Measurements from ENCODE around the gene ARHGAP44. TPM values are rescaled to one million over a fixed set of nuclear protein-coding genes. Genes with fewer than 3 reads are reported as not detected.

The ARHGAP44 gene
- 10 to 100 TPM in 1 of 8 experiments, 1 to 10 TPM in 6, under 1 TPM in 1; 0.76 to 19.1 (median 6.2) TPM for total RNA-seq

- Histone ChIP-seq H3K4me1 (replicated peaks in 1 of 2) (peaks cover 4 to 5% of the 10 kb centered on the region in 2 donors), H3K27ac (peak within 1 kb of the TSS; percentile 54 to 69), H3K4me3 (peak within 1 kb of the TSS; percentile 68 to 99 (median 96))
- WGBS, 10 experiments, result 0 to 10% (median 3%) methylated on average over 4 to 21 of the region's 86 CpGs; no CpG with 5 or more reads in 5 of the 10 experiments
- ATAC-seq (replicated peaks in 6 of 8), result peak; percentile 96 to 98 (median 97)
- in situ Hi-C loops (cut with MboI; ENCODE audit: low pct_unique_long_range_greater_than_20kb in 2 of 9, low sequenced_read_pairs in 9 of 9, unreplicated experiment in 9 of 9), result no loop called here
Observed at GRCh38 chr17:12789481-12790248, at the start of gene ARHGAP44. TSS of gene ARHGAP44 (plus strand) at chr17:12789498. CDS start at chr17:12789839, 341 bp downstream.

GRCh38 chr17:12739500-12739899, 49.8 kb upstream of the ARHGAP44 start:
- no peak overlapping the region for H3K4me3 ChIP-seq
- peaks cover 0 to 4% of the 10 kb centered on the region in 2 donors for H3K4me1 ChIP-seq (replicated peaks in 1 of 2)
- 17 to 100% (median 67%) methylated on average over 1 to 4 of the region's 4 CpGs; no CpG with 5 or more reads in 1 of the 10 experiments for WGBS, 10 experiments
- H3K27ac ChIP-seq, result no peak overlapping the region
- in situ Hi-C loops (cut with MboI; ENCODE audit: low pct_unique_long_range_greater_than_20kb in 2 of 9, low sequenced_read_pairs in 9 of 9, unreplicated experiment in 9 of 9), result no loop called here
- no peak for ATAC-seq (replicated peaks in 6 of 8)

- Histone ChIP-seq H3K27ac (no peak overlapping the region), H3K4me3 (no peak overlapping the region), H3K4me1 (replicated peaks in 1 of 2) (peaks cover 0 to 4% of the 10 kb centered on the region in 2 donors)
- no peak for ATAC-seq (replicated peaks in 6 of 8)
- 22 to 100% (median 69%) methylated on average over 1 to 3 of the region's 3 CpGs for WGBS, 10 experiments
- in situ Hi-C loops (cut with MboI; ENCODE audit: low pct_unique_long_range_greater_than_20kb in 2 of 9, low sequenced_read_pairs in 9 of 9, unreplicated experiment in 9 of 9), result no loop called here
Observed at GRCh38 chr17:12743046-12743445, 46.3 kb upstream of the ARHGAP44 start.

GRCh38 chr17:12744298-12744697, 45.0 kb upstream of the ARHGAP44 start:
- Histone ChIP-seq H3K27ac (no peak overlapping the region), H3K4me3 (no peak overlapping the region), H3K4me1 (replicated peaks in 1 of 2) (peaks cover 0 to 4% of the 10 kb centered on the region in 2 donors)
- in situ Hi-C loops (cut with MboI; ENCODE audit: low pct_unique_long_range_greater_than_20kb in 2 of 9, low sequenced_read_pairs in 9 of 9, unreplicated experiment in 9 of 9), result no loop called here
- WGBS, 10 experiments, result 20 to 100% (median 79%) methylated on average over 1 to 5 of the region's 5 CpGs; no CpG with 5 or more reads in 3 of the 10 experiments
- no peak for ATAC-seq (replicated peaks in 6 of 8)

- no peak overlapping the region for H3K4me3 ChIP-seq
- in situ Hi-C loops (cut with MboI; ENCODE audit: low pct_unique_long_range_greater_than_20kb in 2 of 9, low sequenced_read_pairs in 9 of 9, unreplicated experiment in 9 of 9), result no loop called here
- H3K27ac ChIP-seq, result no peak overlapping the region
- 80 to 100% (median 100%) methylated on average over 1 of the region's 1 CpG; no CpG with 5 or more reads in 6 of the 10 experiments for WGBS, 10 experiments
- peaks cover 0 to 4% of the 10 kb centered on the region in 2 donors for H3K4me1 ChIP-seq (replicated peaks in 1 of 2)
- ATAC-seq (replicated peaks in 6 of 8), result no peak
Observed at GRCh38 chr17:12744786-12745185, 44.5 kb upstream of the ARHGAP44 start.

- WGBS, 10 experiments, result 84 to 100% (median 91%) methylated on average over 1 to 7 of the region's 7 CpGs; no CpG with 5 or more reads in 2 of the 10 experiments
- Histone ChIP-seq H3K4me3 (no peak overlapping the region), H3K27ac (no peak overlapping the region), H3K4me1 (replicated peaks in 1 of 2) (peaks cover 0 to 4% of the 10 kb centered on the region in 2 donors)
- in situ Hi-C loops (cut with MboI; ENCODE audit: low pct_unique_long_range_greater_than_20kb in 2 of 9, low sequenced_read_pairs in 9 of 9, unreplicated experiment in 9 of 9), result no loop called here
- no peak for ATAC-seq (replicated peaks in 6 of 8)
Observed at GRCh38 chr17:12745486-12745885, 43.8 kb upstream of the ARHGAP44 start.

GRCh38 chr17:12756786-12757185, 32.5 kb upstream of the ARHGAP44 start:
- no peak overlapping the region for H3K27ac ChIP-seq
- in situ Hi-C loops (cut with MboI; ENCODE audit: low pct_unique_long_range_greater_than_20kb in 2 of 9, low sequenced_read_pairs in 9 of 9, unreplicated experiment in 9 of 9), result no loop called here
- ATAC-seq (replicated peaks in 6 of 8), result no peak
- H3K4me1 ChIP-seq (replicated peaks in 1 of 2), result no peaks in the 10 kb centered on the region
- no peak overlapping the region for H3K4me3 ChIP-seq

GRCh38 chr17:12759090-12759489, 30.2 kb upstream of the ARHGAP44 start:
- Histone ChIP-seq H3K4me3 (no peak overlapping the region), H3K27ac (no peak overlapping the region), H3K4me1 (replicated peaks in 1 of 2) (no peaks in the 10 kb centered on the region)
- ATAC-seq (replicated peaks in 6 of 8), result no peak
- in situ Hi-C loops (cut with MboI; ENCODE audit: low pct_unique_long_range_greater_than_20kb in 2 of 9, low sequenced_read_pairs in 9 of 9, unreplicated experiment in 9 of 9), result no loop called here
- 40 to 100% (median 100%) methylated on average over 1 to 2 of the region's 2 CpGs; no CpG with 5 or more reads in 1 of the 10 experiments for WGBS, 10 experiments

- in situ Hi-C loops (cut with MboI; ENCODE audit: low pct_unique_long_range_greater_than_20kb in 2 of 9, low sequenced_read_pairs in 9 of 9, unreplicated experiment in 9 of 9), result no loop called here
- Histone ChIP-seq H3K27ac (no peak overlapping the region), H3K4me3 (no peak overlapping the region), H3K4me1 (replicated peaks in 1 of 2) (peaks cover 0 to 4% of the 10 kb centered on the region in 2 donors)
- 0 to 81% (median 43%) methylated on average over 1 to 6 of the region's 6 CpGs; no CpG with 5 or more reads in 3 of the 10 experiments for WGBS, 10 experiments
- ATAC-seq (replicated peaks in 6 of 8), result peak; percentile 54 to 97 (median 82)
Observed at GRCh38 chr17:12765548-12765947, 23.8 kb upstream of the ARHGAP44 start.

GRCh38 chr17:12768255-12768654, 21.0 kb upstream of the ARHGAP44 start:
- Histone ChIP-seq H3K4me3 (no peak overlapping the region), H3K27ac (no peak overlapping the region), H3K4me1 (replicated peaks in 1 of 2) (peaks cover 0 to 4% of the 10 kb centered on the region in 2 donors)
- in situ Hi-C loops (cut with MboI; ENCODE audit: low pct_unique_long_range_greater_than_20kb in 2 of 9, low sequenced_read_pairs in 9 of 9, unreplicated experiment in 9 of 9), result no loop called here
- 5 to 100% (median 80%) methylated on average over 3 to 4 of the region's 4 CpGs; no CpG with 5 or more reads in 4 of the 10 experiments for whole genome bisulfite sequencing, 10 experiments
- ATAC-seq (replicated peaks in 6 of 8), result peak in 1 of 8 experiments; percentile 26

- peaks cover 0 to 4% of the 10 kb centered on the region in 2 donors for H3K4me1 ChIP-seq (replicated peaks in 1 of 2)
- no peak overlapping the region for H3K4me3 ChIP-seq
- no peak for ATAC-seq (replicated peaks in 6 of 8)
- in situ Hi-C loops (cut with MboI; ENCODE audit: low pct_unique_long_range_greater_than_20kb in 2 of 9, low sequenced_read_pairs in 9 of 9, unreplicated experiment in 9 of 9), result no loop called here
- H3K27ac ChIP-seq, result no peak overlapping the region
- 60 to 100% (median 90%) methylated on average over 1 to 5 of the region's 6 CpGs; no CpG with 5 or more reads in 1 of the 10 experiments for WGBS, 10 experiments
Observed at GRCh38 chr17:12769981-12770380, 19.3 kb upstream of the ARHGAP44 start.

- WGBS, 10 experiments, result 8 to 100% (median 80%) methylated on average over 1 of the region's 1 CpG; no CpG with 5 or more reads in 1 of the 10 experiments
- Histone ChIP-seq H3K4me1 (replicated peaks in 1 of 2) (no peaks in the 10 kb centered on the region), H3K27ac (no peak overlapping the region), H3K4me3 (no peak overlapping the region)
- in situ Hi-C loops (cut with MboI; ENCODE audit: low pct_unique_long_range_greater_than_20kb in 2 of 9, low sequenced_read_pairs in 9 of 9, unreplicated experiment in 9 of 9), result no loop called here
- ATAC-seq (replicated peaks in 6 of 8), result no peak
Observed at GRCh38 chr17:12773153-12773552, 16.1 kb upstream of the ARHGAP44 start.

GRCh38 chr17:12789075-12789480, 220 bp upstream of the ARHGAP44 start:
- Histone ChIP-seq H3K4me3 (peak overlapping the region; percentile 68 to 99 (median 96)), H3K4me1 (replicated peaks in 1 of 2) (peaks cover 4 to 5% of the 10 kb centered on the region in 2 donors), H3K27ac (peak overlapping the region; percentile 54 to 69)
- no peak for ATAC-seq (replicated peaks in 6 of 8)
- WGBS, 10 experiments, result 0 to 2% (median 0%) methylated on average over 2 to 13 of the region's 16 CpGs; no CpG with 5 or more reads in 3 of the 10 experiments
- in situ Hi-C loops (cut with MboI; ENCODE audit: low pct_unique_long_range_greater_than_20kb in 2 of 9, low sequenced_read_pairs in 9 of 9, unreplicated experiment in 9 of 9), result no loop called here
